A673 (cell line): Measurements from ENCODE around the gene KPNA6. TPM values are rescaled to one million over a fixed set of nuclear protein-coding genes. Genes with fewer than 3 reads are reported as not detected.
"Not testable (repeated sequence)": the region's sequence is repeated elsewhere in the genome, so short reads cannot be mapped to it uniquely, and the experiment has no call there.

Experiments
- BruUV-seq: library from RNA; stranded (reverse); fragments of 400-500 nt; replicated peaks from 2 replicates; lab custom pipeline; 2021; lab: Mats Ljungman, UMichigan
- CTCF ChIA-PET: fragments of 300-600 bp; sonication (Branson Sonifier 250); formaldehyde crosslinking; loops from one replicate; lab custom pipeline; 2022; ENCODE audit warnings: antibody characterized with exemption; lab: Charles Lee
- POLR2A ChIA-PET: fragments of 300-600 bp; sonication (Branson Sonifier 250); formaldehyde crosslinking; loops from one replicate; lab custom pipeline; 2022; ENCODE audit warnings: antibody characterized with exemption; ENCODE audit not compliant: low non-redundant PET; lab: Charles Lee
- DNase-seq: peaks from one replicate; pipeline ENCODE4 v3.0.0-alpha.2; 2015; ENCODE audit warnings: low spot score
- H3K27ac ChIP-seq: fragments of 200-600 bp; sonication (generic); 2 replicates; pipeline ENCODE4 v1.5.1; 2016; ENCODE audit warnings: mixed run types, low read depth, mild to moderate bottlenecking, mixed read lengths, antibody characterized with exemption, low read length; ENCODE audit not compliant: poor library complexity, severe bottlenecking
- H3K27me3 ChIP-seq: fragments of 200-600 bp; sonication (generic); replicated peaks from 2 replicates; pipeline ENCODE4 v1.6.1; 2017; ENCODE audit warnings: mixed run types, low read depth, mild to moderate bottlenecking, mixed read lengths, antibody characterized with exemption, low read length; ENCODE audit not compliant: insufficient read depth, poor library complexity
- H3K36me3 ChIP-seq: fragments of 200-600 bp; sonication (generic); 2 replicates; pipeline ENCODE4 v1.6.1; 2016; ENCODE audit warnings: mixed run types, mild to moderate bottlenecking, mixed read lengths, antibody characterized with exemption, low read length; ENCODE audit not compliant: insufficient read depth, poor library complexity, severe bottlenecking
- H3K4me1 ChIP-seq: fragments of 200-600 bp; sonication (generic); 2 replicates; pipeline ENCODE4 v1.6.1; 2017; ENCODE audit warnings: mixed run types, mild to moderate bottlenecking, mixed read lengths, antibody characterized with exemption, low read length; ENCODE audit not compliant: insufficient read depth, poor library complexity, severe bottlenecking
- H3K4me3 ChIP-seq: fragments of 200-600 bp; sonication (generic); 2 replicates; pipeline ENCODE4 v1.5.1; 2016; ENCODE audit warnings: low read depth, mixed run types, mild to moderate bottlenecking, mixed read lengths, low read length; ENCODE audit not compliant: poor library complexity, severe bottlenecking
- H3K9me3 ChIP-seq: fragments of 200-600 bp; sonication (generic); 2 replicates; pipeline ENCODE4 v1.6.1; 2016; ENCODE audit warnings: mixed run types, low read depth, mild to moderate bottlenecking, mixed read lengths, antibody characterized with exemption, low read length; ENCODE audit not compliant: poor library complexity, severe bottlenecking
- CTCF ChIP-seq: fragments of 300-800, 200-600 bp; sonication (generic); conservative IDR thresholded peaks from 2 replicates; pipeline ENCODE4 v1.5.1; 2017; ENCODE audit warnings: low read depth, mild to moderate bottlenecking, antibody characterized with exemption, low read length, moderate library complexity, mixed read lengths
- EZH2 ChIP-seq: fragments of 200-600 bp; sonication (generic); IDR thresholded peaks from 2 replicates; pipeline ENCODE4 v1.6.1; 2017; ENCODE audit warnings: borderline replicate concordance, low read depth, mild to moderate bottlenecking, mixed read lengths, antibody characterized with exemption, low read length; ENCODE audit not compliant: poor library complexity, severe bottlenecking
- intact Hi-C: fragments of 100-400 bp; cut with micrococcal nuclease; formaldehyde crosslinking; loops from one replicate; pipeline ENCODE4 v1.10.0; 2022; ENCODE audit not compliant: unreplicated experiment
- total RNA-seq: library from RNA; stranded (reverse); gene quantifications from 2 replicates; pipeline ENCODE4 v1.2.3, GENCODE V29; 2021

KPNA6 gene
- total RNA-seq, 1 experiment from 2014 or later = 96.8 TPM

GRCh38 chr1:32159189-32159588 is 51.3 kb downstream of the KPNA6 start:
- TF ChIP-seq CTCF = no peak
- TF ChIP-seq EZH2 = no peak
- Histone ChIP-seq H3K4me3 (no peak overlapping the region), H3K9me3 (no peaks in the 10 kb centered on the region), H3K4me1 (no peaks in the 10 kb centered on the region), H3K27ac (no peak overlapping the region), H3K27me3 (no peaks in the 10 kb centered on the region), H3K36me3 (peaks cover 72% of the 10 kb centered on the region)
- no peak for DNase-seq
- intact Hi-C loops = no loop called here
- ChIA-PET POLR2A (no interaction called here), CTCF (no interaction called here)
- no TSS peak for BruUV-seq

GRCh38 chr1:32163405-32163804 is 55.5 kb downstream of the KPNA6 start:
- DNase-seq = no peak
- intact Hi-C loops = no loop called here
- H3K4me3 ChIP-seq = no peak overlapping the region
- no peaks in the 10 kb centered on the region for H3K9me3 ChIP-seq
- POLR2A ChIA-PET = no interaction called here
- BruUV-seq = no TSS peak
- CTCF ChIA-PET = no interaction called here
- TF ChIP-seq CTCF = no peak
- TF ChIP-seq EZH2 = no peak
- H3K4me1 ChIP-seq = no peaks in the 10 kb centered on the region
- H3K27ac ChIP-seq = no peak overlapping the region
- H3K27me3 ChIP-seq = no peaks in the 10 kb centered on the region
- peaks cover 65% of the 10 kb centered on the region for H3K36me3 ChIP-seq

GRCh38 chr1:32165633-32166032 is 57.8 kb downstream of the KPNA6 start:
- H3K27ac ChIP-seq, H3K27me3 ChIP-seq, H3K9me3 ChIP-seq, H3K4me3 ChIP-seq, intact Hi-C loops, CTCF ChIA-PET, POLR2A ChIA-PET, DNase-seq, H3K4me1 ChIP-seq, BruUV-seq: not testable (repeated sequence)
- H3K36me3 ChIP-seq = peaks cover 62% of the 10 kb centered on the region

- Histone ChIP-seq H3K4me1 (no peaks in the 10 kb centered on the region), H3K27ac (no peak overlapping the region), H3K27me3 (no peaks in the 10 kb centered on the region), H3K9me3 (no peaks in the 10 kb centered on the region), H3K4me3 (no peak overlapping the region), H3K36me3 (peaks cover 50% of the 10 kb centered on the region)
- BruUV-seq = no TSS peak
- no peak for DNase-seq
- TF ChIP-seq CTCF = no peak
- no peak for TF ChIP-seq EZH2
- CTCF ChIA-PET = no interaction called here
- intact Hi-C loops = no loop called here
- POLR2A ChIA-PET = no interaction called here
Observed at GRCh38 chr1:32170991-32171390, 63.1 kb downstream of the KPNA6 start.
